ENCODE measurements around the gene CFDP1.

- TF ChIP-seq, protein P1, sequence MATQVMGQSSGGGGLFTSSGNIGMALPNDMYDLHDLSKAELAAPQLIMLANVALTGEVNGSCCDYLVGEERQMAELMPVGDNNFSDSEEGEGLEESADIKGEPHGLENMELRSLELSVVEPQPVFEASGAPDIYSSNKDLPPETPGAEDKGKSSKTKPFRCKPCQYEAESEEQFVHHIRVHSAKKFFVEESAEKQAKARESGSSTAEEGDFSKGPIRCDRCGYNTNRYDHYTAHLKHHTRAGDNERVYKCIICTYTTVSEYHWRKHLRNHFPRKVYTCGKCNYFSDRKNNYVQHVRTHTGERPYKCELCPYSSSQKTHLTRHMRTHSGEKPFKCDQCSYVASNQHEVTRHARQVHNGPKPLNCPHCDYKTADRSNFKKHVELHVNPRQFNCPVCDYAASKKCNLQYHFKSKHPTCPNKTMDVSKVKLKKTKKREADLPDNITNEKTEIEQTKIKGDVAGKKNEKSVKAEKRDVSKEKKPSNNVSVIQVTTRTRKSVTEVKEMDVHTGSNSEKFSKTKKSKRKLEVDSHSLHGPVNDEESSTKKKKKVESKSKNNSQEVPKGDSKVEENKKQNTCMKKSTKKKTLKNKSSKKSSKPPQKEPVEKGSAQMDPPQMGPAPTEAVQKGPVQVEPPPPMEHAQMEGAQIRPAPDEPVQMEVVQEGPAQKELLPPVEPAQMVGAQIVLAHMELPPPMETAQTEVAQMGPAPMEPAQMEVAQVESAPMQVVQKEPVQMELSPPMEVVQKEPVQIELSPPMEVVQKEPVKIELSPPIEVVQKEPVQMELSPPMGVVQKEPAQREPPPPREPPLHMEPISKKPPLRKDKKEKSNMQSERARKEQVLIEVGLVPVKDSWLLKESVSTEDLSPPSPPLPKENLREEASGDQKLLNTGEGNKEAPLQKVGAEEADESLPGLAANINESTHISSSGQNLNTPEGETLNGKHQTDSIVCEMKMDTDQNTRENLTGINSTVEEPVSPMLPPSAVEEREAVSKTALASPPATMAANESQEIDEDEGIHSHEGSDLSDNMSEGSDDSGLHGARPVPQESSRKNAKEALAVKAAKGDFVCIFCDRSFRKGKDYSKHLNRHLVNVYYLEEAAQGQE (IDR thresholded peaks at IDR 0.05; ENCODE audit: insufficient read depth in 1 of 2, low read depth in 2 of 2, low read length in 2 of 2): no peak
- no peak for TF ChIP-seq FOXP2 (optimal IDR thresholded peaks at IDR 0.05; ENCODE audit: borderline replicate concordance, extremely low read depth, extremely low read length, insufficient read depth)
- no peak for TF ChIP-seq POLR2AphosphoS5 (IDR thresholded peaks at IDR 0.05; ENCODE audit: low read depth, low read length)
- TF ChIP-seq SIN3A (IDR thresholded peaks at IDR 0.05; ENCODE audit: borderline replicate concordance, insufficient read depth, low read length): no peak
- no peak for TF ChIP-seq TAF1 (IDR thresholded peaks at IDR 0.05; ENCODE audit: borderline replicate concordance, insufficient read depth, low read length)
Measured at GRCh38 chr16:75475420-75475847, 42.1 kb upstream of the CFDP1 start.

Measured in PFSK-1 (cell line).